Type B pancreatic cell (in vitro differentiated cells): ENCODE measurements around the gene ARMH4. TPM values are rescaled to one million over a fixed set of nuclear protein-coding genes. Genes with fewer than 3 reads are reported as not detected.
"Not testable (repeated sequence)": the region's sequence is repeated elsewhere in the genome, so short reads cannot be mapped to it uniquely, and the experiment has no call there.

Experiments
- DNase-seq: peaks from one replicate; pipeline ENCODE4 v3.0.0; 2021; ENCODE audit warnings: mixed read lengths; ENCODE audit not compliant: unreplicated experiment; ENCODE audit errors: extremely low spot score
- H3K27ac Mint-ChIP-seq: 2 replicates; pipeline ENCODE4 v1.8.0; 2021; ENCODE audit warnings: mild to moderate bottlenecking, mixed read lengths
- H3K27me3 Mint-ChIP-seq: 2 replicates; pipeline ENCODE4 v1.8.0; 2021; ENCODE audit warnings: mixed read lengths
- H3K36me3 Mint-ChIP-seq: 2 replicates; pipeline ENCODE4 v1.8.0; 2021; ENCODE audit warnings: mixed read lengths
- H3K4me1 Mint-ChIP-seq: one replicate; pipeline ENCODE4 v1.8.0; 2021; ENCODE audit warnings: mixed read lengths; ENCODE audit not compliant: unreplicated experiment
- H3K4me3 Mint-ChIP-seq: 2 replicates; pipeline ENCODE4 v1.8.0; 2021; ENCODE audit warnings: mild to moderate bottlenecking, mixed read lengths
- H3K9me3 Mint-ChIP-seq: 2 replicates; pipeline ENCODE4 v1.8.0; 2021; ENCODE audit warnings: mixed read lengths
- CTCF ChIP-seq: fragments of 200-600 bp; sonication (generic); conservative IDR thresholded peaks from 2 replicates; pipeline ENCODE4 v1.5.0; 2021; ENCODE audit warnings: antibody characterized with exemption, mild to moderate bottlenecking
- total RNA-seq: library from RNA; stranded (reverse); gene quantifications from 2 replicates; pipeline ENCODE4 v1.2.1, GENCODE V29; 2021; ENCODE audit warnings: low replicate concordance

The ARMH4 gene
- total RNA-seq, 1 donor from 2014 or later, result 22.0 TPM

DNA sequence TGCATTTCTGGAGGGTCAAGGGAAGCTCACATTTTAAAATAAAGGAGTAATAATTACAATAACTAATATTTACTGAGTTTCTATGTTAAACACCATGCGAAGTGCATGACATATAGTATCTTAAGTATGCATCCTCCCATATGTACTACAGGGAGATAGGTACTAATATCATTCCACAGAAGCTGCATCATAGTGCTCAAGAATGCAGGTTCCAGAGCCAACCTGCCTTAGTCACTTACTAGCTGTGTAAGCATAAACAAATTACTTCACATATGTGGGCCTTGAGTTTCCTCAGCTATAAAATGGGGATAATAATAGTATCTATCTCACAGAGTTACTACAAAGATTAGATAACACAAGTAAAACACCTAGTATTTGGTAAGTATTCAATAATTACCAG lies 18.3 kb downstream of the ARMH4 start:
- no peaks in the 10 kb centered on the region for H3K36me3 Mint-ChIP-seq
- no peaks in the 10 kb centered on the region for H3K27me3 Mint-ChIP-seq
- no peaks in the 10 kb centered on the region for H3K9me3 Mint-ChIP-seq
- H3K27ac Mint-ChIP-seq, result no peak overlapping the region
- H3K4me1 Mint-ChIP-seq, result no peaks in the 10 kb centered on the region
- no peak overlapping the region for H3K4me3 Mint-ChIP-seq
- no peak for DNase-seq
- no peak for TF ChIP-seq CTCF

DNA sequence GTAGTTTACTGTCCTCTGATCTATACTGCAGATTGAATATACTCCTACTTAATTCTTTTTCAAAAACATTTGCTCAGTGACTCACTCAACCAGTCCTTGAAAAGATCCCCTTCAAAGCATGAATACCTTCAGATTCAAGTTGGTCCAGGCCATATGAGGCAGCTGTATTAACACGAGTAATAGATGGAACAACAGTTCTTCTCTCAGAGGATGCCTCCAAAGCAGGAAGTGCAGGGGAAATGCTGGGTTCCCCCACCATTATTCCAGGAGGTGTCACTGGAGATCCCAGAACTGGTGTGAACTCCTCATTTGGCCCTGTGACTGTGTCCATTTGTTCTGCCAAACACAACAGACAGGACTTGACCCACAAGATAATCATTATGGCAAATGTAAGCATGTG lies 20.6 kb downstream of the ARMH4 start:
- no peak overlapping the region for H3K4me3 Mint-ChIP-seq
- no peaks in the 10 kb centered on the region for H3K9me3 Mint-ChIP-seq
- H3K4me1 Mint-ChIP-seq, result no peaks in the 10 kb centered on the region
- no peak for TF ChIP-seq CTCF
- no peaks in the 10 kb centered on the region for H3K27me3 Mint-ChIP-seq
- no peak overlapping the region for H3K27ac Mint-ChIP-seq
- H3K36me3 Mint-ChIP-seq, result no peaks in the 10 kb centered on the region
- DNase-seq, result no peak

DNA sequence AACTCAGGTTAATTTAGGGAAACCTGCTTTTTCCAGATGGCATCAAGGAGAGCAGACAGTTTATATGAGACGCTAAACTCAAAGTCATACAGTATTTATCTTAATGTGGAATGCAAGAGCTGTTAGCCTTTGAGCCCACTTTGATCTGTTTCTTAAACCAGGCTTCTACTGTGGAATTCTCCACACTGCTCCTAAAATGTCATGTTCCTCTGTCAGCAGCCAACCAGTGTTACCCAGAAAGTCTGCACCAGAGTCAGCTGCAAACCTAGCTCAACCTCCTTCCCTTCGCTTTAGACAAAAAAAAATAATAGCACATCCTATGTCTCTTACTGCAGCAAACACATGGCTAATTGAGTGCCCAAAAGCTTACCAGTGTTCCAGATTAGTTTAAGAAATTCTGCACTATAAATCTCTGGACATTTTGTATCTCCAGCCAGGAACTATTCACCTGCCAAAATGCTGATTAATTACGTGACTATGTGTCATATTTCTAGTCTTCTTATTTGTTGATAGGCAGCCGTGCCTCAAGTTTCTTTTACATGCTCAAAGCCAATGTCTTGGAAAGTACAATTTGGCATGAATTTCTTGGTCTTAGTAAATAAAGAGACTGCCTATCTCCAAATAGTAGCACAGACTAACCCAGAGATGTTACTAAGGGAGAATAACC lies 21.8 kb downstream of the ARMH4 start:
- TF ChIP-seq CTCF, result no peak
- Mint-ChIP-seq H3K4me3 (no peak overlapping the region), H3K4me1 (no peaks in the 10 kb centered on the region), H3K9me3 (peaks cover 10% of the 10 kb centered on the region), H3K36me3 (peaks cover 10% of the 10 kb centered on the region), H3K27ac (no peak overlapping the region), H3K27me3 (no peaks in the 10 kb centered on the region)
- no peak for DNase-seq

- Mint-ChIP-seq H3K9me3 (peaks cover 10% of the 10 kb centered on the region), H3K27ac (no peak overlapping the region), H3K4me3 (no peak overlapping the region), H3K27me3 (no peaks in the 10 kb centered on the region), H3K4me1 (no peaks in the 10 kb centered on the region), H3K36me3 (peaks cover 10% of the 10 kb centered on the region)
- DNase-seq, result no peak
- TF ChIP-seq CTCF, result peak; percentile 49
Measured at GRCh38 chr14:58129208-58129607, 22.8 kb downstream of the ARMH4 start.

- H3K36me3 Mint-ChIP-seq, result peaks cover 10% of the 10 kb centered on the region
- DNase-seq, result no peak
- no peak overlapping the region for H3K4me3 Mint-ChIP-seq
- no peak overlapping the region for H3K27ac Mint-ChIP-seq
- H3K9me3 Mint-ChIP-seq, result peaks cover 10% of the 10 kb centered on the region
- H3K4me1 Mint-ChIP-seq, result no peaks in the 10 kb centered on the region
- TF ChIP-seq CTCF, result no peak
- no peaks in the 10 kb centered on the region for H3K27me3 Mint-ChIP-seq
Measured at GRCh38 chr14:58128416-58128815, 23.6 kb downstream of the ARMH4 start.

DNA sequence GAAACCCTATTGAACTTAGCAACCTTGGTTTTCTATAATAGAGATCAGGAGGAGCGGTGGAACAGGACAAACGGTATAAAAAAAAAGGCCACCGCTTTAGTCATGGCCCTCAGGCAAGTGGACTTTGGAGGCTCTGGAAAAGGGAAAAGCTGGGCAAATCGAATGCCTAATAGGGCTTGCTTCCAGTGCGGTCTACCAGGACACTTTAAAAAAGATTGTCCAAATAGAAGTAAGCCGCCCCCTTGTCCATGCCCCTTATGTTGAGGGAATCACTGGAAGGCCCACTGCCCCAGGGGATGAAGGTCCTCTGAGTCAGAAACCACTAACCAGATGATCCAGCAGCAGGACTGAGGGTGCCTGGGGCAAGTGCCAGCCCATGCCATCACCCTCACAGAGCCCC lies 29.5 kb downstream of the ARMH4 start:
- H3K27me3 Mint-ChIP-seq, DNase-seq, H3K27ac Mint-ChIP-seq, H3K4me3 Mint-ChIP-seq, H3K4me1 Mint-ChIP-seq, H3K9me3 Mint-ChIP-seq: not testable (repeated sequence)
- H3K36me3 Mint-ChIP-seq, result peaks cover 10% of the 10 kb centered on the region
